ENCODE data around the gene HNF4A. TPM values are rescaled to one million over a fixed set of nuclear protein-coding genes. Genes with fewer than 3 reads are reported as not detected.

The HNF4A gene
- total and polyA plus RNA-seq, 2 of the 13 experiments (the other 11 are each of a cell fraction or from before 2014, with no cell fraction given), result 80.9 to 169 TPM

- TF ChIP-seq BORCS8-MEF2B (CRISPR knock-in tag; IDR thresholded peaks at IDR 0.05), result no peak
- TF ChIP-seq ZNF878 (CRISPR knock-in tag; IDR thresholded peaks at IDR 0.05), result no peak
- no peak for TF ChIP-seq NFATC3 (CRISPR knock-in tag; IDR thresholded peaks at IDR 0.05)
- peak; percentile 1 for TF ChIP-seq AGO2 (optimal IDR thresholded peaks at IDR 0.05; ENCODE audit: low read depth, low read length)
- 0 out of 2 replicates have a peak, but pooled peaks have one; percentile 3 for TF ChIP-seq NR2F2 (IDR thresholded peaks at IDR 0.05; ENCODE audit: borderline replicate concordance, low read depth)
- TF ChIP-seq ZNF503 (CRISPR knock-in tag; IDR thresholded peaks at IDR 0.05), result no peak
- no peak for TF ChIP-seq ZBTB2 (CRISPR knock-in tag; IDR thresholded peaks at IDR 0.05; ENCODE audit: low read depth)
- no peak for TF ChIP-seq HMGXB3 (CRISPR knock-in tag; IDR thresholded peaks at IDR 0.05; ENCODE audit: borderline replicate concordance)
- TF ChIP-seq ZNF276 (CRISPR knock-in tag; IDR thresholded peaks at IDR 0.05; ENCODE audit: low read depth), result no peak
- TF ChIP-seq ZNF546 (CRISPR knock-in tag; conservative IDR thresholded peaks at IDR 0.05), result peak; percentile 9; the same call in 1 of the 2 replicates
- TF ChIP-seq ZEB1 (IDR thresholded peaks at IDR 0.05; ENCODE audit: insufficient replicate concordance, low read depth), result peak; percentile 5
- no peak for TF ChIP-seq ZBTB7A (CRISPR knock-in tag; IDR thresholded peaks at IDR 0.05)
- TF ChIP-seq ZNF607 (CRISPR knock-in tag; IDR thresholded peaks at IDR 0.05; ENCODE audit: borderline replicate concordance), result no peak
- TF ChIP-seq ZNF260 (CRISPR knock-in tag; IDR thresholded peaks at IDR 0.05; ENCODE audit: borderline replicate concordance, low read depth), result no peak
- no peak for TF ChIP-seq MEIS2 (CRISPR knock-in tag; IDR thresholded peaks at IDR 0.05)
- TF ChIP-seq MATR3 (CRISPR knock-in tag; IDR thresholded peaks at IDR 0.05), result no peak
- TF ChIP-seq TOE1 (CRISPR knock-in tag; IDR thresholded peaks at IDR 0.05), result peak; percentile 38; the same call in 1 of the 2 replicates
- TF ChIP-seq HINFP (CRISPR knock-in tag; IDR thresholded peaks at IDR 0.05; ENCODE audit: low read depth), result no peak
Measured at GRCh38 chr20:44392088-44392775, 36.7 kb downstream of the HNF4A start (continued).
